BE2C (cell line): ENCODE results near the gene EREG.

Source experiments
- DNase-seq: peaks from one replicate; pipeline ENCODE4 v3.0.0-alpha.2; 2020
- H3K27me3 ChIP-seq: fragments of 250-450 bp; sonication (Bioruptor Pico); 2 replicates; pipeline ENCODE4 v1.5.1; 2020; ENCODE audit warnings: mild to moderate bottlenecking
- H3K36me3 ChIP-seq: fragments of 250-450 bp; sonication (Bioruptor Pico); 2 replicates; pipeline ENCODE4 v1.5.1; 2020; ENCODE audit warnings: mild to moderate bottlenecking
- H3K4me1 ChIP-seq: fragments of 250-450 bp; sonication (Bioruptor Pico); 2 replicates; pipeline ENCODE4 v1.5.1; 2020
- H3K4me3 ChIP-seq: 2 replicates; pipeline ENCODE4 v1.5.1; 2011; ENCODE audit warnings: low read depth, low read length
- H3K9me3 ChIP-seq: fragments of 250-450 bp; sonication (Bioruptor Pico); 2 replicates; pipeline ENCODE4 v1.5.1; 2020
- TF ChIP-seq, protein P1 (sequence below): IDR thresholded peaks from 2 replicates; pipeline ENCODE4 v1.5.1; 2012; ENCODE audit warnings: mild to moderate bottlenecking, low read depth, low read length

The EREG gene

DNA sequence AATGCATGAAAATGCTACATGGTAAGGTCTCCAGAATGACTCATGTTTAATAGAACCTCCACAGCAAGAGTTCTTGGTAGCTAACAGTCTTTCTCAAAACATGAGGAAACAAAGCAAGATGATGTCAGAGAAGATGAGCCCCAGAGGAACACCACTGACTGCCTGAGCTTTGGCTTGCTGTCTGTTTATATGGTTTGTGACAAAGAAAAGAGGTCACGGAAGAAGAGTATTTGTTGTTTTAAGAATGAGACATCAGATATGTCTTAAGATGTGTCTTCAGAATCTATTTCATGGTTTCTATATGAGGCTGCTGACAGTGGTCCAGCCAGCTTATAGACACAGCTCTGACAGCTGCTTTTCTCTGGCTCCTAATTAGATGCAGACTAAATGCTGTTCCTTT lies 61.2 kb downstream of the EREG start:
- TF ChIP-seq, protein P1, sequence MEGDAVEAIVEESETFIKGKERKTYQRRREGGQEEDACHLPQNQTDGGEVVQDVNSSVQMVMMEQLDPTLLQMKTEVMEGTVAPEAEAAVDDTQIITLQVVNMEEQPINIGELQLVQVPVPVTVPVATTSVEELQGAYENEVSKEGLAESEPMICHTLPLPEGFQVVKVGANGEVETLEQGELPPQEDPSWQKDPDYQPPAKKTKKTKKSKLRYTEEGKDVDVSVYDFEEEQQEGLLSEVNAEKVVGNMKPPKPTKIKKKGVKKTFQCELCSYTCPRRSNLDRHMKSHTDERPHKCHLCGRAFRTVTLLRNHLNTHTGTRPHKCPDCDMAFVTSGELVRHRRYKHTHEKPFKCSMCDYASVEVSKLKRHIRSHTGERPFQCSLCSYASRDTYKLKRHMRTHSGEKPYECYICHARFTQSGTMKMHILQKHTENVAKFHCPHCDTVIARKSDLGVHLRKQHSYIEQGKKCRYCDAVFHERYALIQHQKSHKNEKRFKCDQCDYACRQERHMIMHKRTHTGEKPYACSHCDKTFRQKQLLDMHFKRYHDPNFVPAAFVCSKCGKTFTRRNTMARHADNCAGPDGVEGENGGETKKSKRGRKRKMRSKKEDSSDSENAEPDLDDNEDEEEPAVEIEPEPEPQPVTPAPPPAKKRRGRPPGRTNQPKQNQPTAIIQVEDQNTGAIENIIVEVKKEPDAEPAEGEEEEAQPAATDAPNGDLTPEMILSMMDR: no peak
- Histone ChIP-seq H3K27me3 (no peaks in the 10 kb centered on the region), H3K4me3 (no peak overlapping the region), H3K36me3 (no peaks in the 10 kb centered on the region), H3K4me1 (no peaks in the 10 kb centered on the region), H3K9me3 (no peaks in the 10 kb centered on the region)
- DNase-seq: no peak

DNA sequence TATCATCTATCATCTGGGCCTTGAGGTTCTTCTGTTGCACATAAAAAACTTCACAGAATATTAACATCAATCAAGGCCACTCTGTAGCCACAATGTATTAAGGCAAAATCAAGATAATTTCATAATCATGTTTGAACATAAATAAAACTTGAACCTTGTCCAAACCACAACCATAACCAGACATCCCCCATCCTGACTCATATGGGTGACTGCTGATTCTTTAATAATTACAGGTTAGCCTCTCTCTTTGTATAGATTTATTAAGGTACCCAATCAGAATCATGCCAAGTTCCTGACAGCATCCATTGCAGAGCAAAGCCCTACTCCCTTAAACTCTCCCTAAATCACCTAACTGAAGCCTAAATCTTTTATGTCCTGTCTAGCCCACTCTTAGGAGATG lies 63.3 kb downstream of the EREG start:
- no peaks in the 10 kb centered on the region for H3K27me3 ChIP-seq
- TF ChIP-seq, protein P1: no peak
- no peaks in the 10 kb centered on the region for H3K9me3 ChIP-seq
- DNase-seq: no peak
- H3K4me1 ChIP-seq: no peaks in the 10 kb centered on the region
- H3K36me3 ChIP-seq: no peaks in the 10 kb centered on the region
- H3K4me3 ChIP-seq: no peak overlapping the region

DNA sequence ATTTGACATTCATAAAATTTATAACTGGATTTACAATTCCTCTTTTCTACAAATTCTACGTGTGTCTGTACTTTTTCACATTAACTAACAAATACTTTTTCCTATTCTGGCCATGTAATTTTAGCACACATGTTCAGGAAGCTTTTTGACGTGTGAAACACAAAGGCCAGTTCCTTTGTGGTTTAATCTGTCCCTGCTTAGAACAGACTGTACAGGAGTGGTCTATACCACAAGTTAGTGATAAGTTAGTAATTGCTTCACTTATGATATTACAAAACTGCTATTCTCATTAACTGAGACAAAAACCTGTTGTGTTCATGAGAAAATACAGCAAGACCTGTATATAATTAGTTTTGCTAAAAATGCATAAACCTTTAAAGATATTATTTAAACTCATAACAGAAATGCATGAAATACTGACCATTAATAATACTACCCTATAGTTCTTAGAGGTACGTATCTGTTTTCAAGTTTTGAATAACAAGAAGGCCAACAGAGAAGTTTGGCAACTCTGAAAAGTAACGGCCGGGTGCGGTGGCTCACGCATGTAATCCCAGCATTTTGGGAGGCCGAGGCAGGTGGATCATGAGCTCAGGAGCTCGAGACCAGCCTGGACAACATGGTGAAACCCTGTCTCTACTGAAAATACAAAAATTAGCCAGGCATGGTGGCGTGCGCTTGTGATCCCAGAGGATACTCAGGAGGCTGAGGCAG lies 66.3 kb downstream of the EREG start:
- Histone ChIP-seq H3K9me3 (no peaks in the 10 kb centered on the region), H3K27me3 (no peaks in the 10 kb centered on the region), H3K4me1 (no peaks in the 10 kb centered on the region), H3K36me3 (no peaks in the 10 kb centered on the region), H3K4me3 (no peak overlapping the region)
- TF ChIP-seq, protein P1: no peak
- no peak for DNase-seq

DNA sequence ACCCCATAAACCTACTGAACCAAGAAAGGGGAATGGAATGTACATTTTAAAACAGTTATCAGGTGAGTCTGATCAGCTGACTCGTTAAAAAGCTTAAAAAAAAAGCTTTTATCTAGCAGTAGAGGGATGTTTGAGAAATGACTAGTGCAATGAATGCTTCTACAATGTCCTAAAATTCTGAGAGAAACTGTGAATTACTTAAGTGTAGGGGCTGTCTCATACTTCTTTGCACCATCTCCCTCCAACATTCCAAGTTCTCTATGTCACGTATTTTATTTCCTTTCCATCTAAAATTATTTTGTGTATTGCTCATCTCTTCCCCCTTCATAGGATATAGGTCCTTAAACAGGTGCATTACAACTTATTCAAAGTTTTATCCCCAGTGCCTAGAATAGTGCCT lies 68.1 kb downstream of the EREG start:
- no peaks in the 10 kb centered on the region for H3K4me1 ChIP-seq
- H3K4me3 ChIP-seq: peak overlapping the region; percentile 49
- TF ChIP-seq, protein P1: no peak
- H3K27me3 ChIP-seq: no peaks in the 10 kb centered on the region
- DNase-seq: no peak
- H3K9me3 ChIP-seq: no peaks in the 10 kb centered on the region
- H3K36me3 ChIP-seq: no peaks in the 10 kb centered on the region

DNA sequence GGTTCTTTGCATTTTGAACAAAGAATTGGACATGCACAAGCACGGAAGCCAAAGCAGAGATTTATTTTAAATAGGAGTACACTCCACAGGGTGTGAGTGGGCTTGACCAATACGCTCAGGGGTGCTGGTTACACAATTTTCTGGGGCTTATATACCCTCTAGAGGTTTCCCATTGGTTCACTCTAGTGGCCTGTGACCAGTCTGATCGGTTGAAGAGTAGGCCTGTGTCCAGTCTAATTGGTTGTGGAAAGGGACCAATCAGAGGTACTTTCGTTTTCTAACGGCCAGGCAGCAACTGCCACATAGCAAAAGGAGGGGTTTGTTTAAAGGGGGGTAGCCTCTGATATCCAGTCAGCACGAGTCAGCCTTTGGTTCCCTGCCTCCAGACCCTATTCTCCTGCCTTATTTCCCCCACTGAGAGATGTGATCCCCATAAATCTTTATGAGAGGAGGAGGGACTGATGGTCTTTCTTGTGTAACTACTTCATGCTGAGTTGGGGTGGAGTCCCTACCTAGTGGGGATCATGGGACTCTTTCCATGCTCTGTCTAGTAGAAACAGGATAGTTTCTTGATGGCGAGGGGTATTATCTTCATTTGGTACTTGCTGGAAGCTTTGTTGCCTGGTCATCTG lies 68.7 kb downstream of the EREG start:
- Histone ChIP-seq H3K27me3 (no peaks in the 10 kb centered on the region), H3K4me1 (no peaks in the 10 kb centered on the region), H3K4me3 (peak overlapping the region; percentile 49), H3K36me3 (no peaks in the 10 kb centered on the region), H3K9me3 (no peaks in the 10 kb centered on the region)
- TF ChIP-seq, protein P1: no peak
- DNase-seq: peak; percentile 43

DNA sequence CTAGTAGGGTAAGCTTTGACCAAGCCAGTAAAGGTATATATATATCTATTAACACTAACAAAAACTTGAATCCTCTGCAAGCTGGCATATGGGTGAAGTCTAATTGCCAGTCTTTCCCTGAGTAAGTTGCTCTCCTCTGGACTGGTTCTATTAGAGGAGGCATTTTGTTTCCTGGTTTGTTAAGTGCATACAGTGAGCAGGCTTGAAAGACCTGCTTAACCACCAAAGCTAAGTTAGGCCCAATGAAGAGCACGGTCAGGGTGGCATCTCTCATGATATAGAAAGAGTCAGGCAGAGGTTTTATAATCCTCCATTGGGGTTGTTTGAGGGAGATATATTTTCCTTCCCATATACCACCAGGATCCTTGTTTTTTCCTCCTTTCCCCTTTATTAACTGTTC lies 70.4 kb downstream of the EREG start:
- Histone ChIP-seq H3K4me1 (no peaks in the 10 kb centered on the region), H3K36me3 (no peaks in the 10 kb centered on the region), H3K27me3 (no peaks in the 10 kb centered on the region), H3K9me3 (no peaks in the 10 kb centered on the region), H3K4me3 (no peak overlapping the region)
- no peak for DNase-seq
- TF ChIP-seq, protein P1: no peak
